Fibroblast of the aortic adventitia (primary cell): ENCODE measurements around the gene ODAD4. TPM values are rescaled to one million over a fixed set of nuclear protein-coding genes. Genes with fewer than 3 reads are reported as not detected.

ENCODE experiments used
- DNase-seq: peaks from one replicate; pipeline ENCODE4 v3.0.0-alpha.2; 2010; ENCODE audit warnings: low read depth
- H3K4me3 ChIP-seq: 2 replicates; pipeline ENCODE4 v1.5.1; 2011; ENCODE audit warnings: low read depth, mild to moderate bottlenecking, control low read depth, low read length, moderate library complexity
- total RNA-seq: library from RNA; depleted of rRNA; stranded (reverse); fragments of >200 nt; gene quantifications from 2 replicates; pipeline ENCODE4 v1.2.3, GENCODE V29; 2012; ENCODE audit warnings: low replicate concordance
- TF ChIP-seq, protein P1 (sequence below): IDR thresholded peaks from 2 replicates; pipeline ENCODE4 v1.5.1; 2011; ENCODE audit warnings: mild to moderate bottlenecking, low read length, control low read depth, inconsistent platforms; ENCODE audit not compliant: insufficient read depth

Gene ODAD4
- total RNA-seq, 1 donor = 1.2 TPM

- H3K4me3 ChIP-seq = no peak overlapping the region
- DNase-seq = no peak
- TF ChIP-seq, protein P1, sequence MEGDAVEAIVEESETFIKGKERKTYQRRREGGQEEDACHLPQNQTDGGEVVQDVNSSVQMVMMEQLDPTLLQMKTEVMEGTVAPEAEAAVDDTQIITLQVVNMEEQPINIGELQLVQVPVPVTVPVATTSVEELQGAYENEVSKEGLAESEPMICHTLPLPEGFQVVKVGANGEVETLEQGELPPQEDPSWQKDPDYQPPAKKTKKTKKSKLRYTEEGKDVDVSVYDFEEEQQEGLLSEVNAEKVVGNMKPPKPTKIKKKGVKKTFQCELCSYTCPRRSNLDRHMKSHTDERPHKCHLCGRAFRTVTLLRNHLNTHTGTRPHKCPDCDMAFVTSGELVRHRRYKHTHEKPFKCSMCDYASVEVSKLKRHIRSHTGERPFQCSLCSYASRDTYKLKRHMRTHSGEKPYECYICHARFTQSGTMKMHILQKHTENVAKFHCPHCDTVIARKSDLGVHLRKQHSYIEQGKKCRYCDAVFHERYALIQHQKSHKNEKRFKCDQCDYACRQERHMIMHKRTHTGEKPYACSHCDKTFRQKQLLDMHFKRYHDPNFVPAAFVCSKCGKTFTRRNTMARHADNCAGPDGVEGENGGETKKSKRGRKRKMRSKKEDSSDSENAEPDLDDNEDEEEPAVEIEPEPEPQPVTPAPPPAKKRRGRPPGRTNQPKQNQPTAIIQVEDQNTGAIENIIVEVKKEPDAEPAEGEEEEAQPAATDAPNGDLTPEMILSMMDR = no peak
Observed at GRCh38 chr17:41989702-41990419, 59.4 kb downstream of the ODAD4 start.

GRCh38 chr17:41992576-41992975 is 62.2 kb downstream of the ODAD4 start:
- DNase-seq = no peak
- TF ChIP-seq, protein P1 = no peak
- no peak overlapping the region for H3K4me3 ChIP-seq

GRCh38 chr17:41996855-41997164 is 66.4 kb downstream of the ODAD4 start:
- no peak for DNase-seq
- TF ChIP-seq, protein P1 = no peak
- H3K4me3 ChIP-seq = no peak overlapping the region

DNA sequence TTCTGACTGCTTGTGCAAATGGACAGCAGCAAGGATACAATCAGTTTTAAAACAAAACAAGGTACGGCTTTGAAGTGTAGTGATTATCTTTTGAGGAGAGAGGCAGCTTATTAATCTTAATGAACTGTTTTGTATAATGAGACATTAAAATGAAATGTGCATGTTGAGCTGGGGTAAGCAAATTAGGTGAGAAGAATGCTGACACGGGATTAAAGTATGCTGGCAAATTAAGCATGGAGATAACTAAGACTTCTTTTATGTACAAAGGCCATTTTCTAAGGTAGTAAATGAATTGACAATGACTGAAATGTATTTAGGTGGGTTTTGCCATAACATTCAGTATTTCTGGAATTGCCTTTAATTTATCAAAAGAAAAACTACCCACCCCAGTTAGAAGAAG is 68.1 kb downstream of the ODAD4 start:
- no peak for DNase-seq
- H3K4me3 ChIP-seq = no peak overlapping the region
- TF ChIP-seq, protein P1 = no peak

GRCh38 chr17:42000413-42001133 is 70.2 kb downstream of the ODAD4 start:
- TF ChIP-seq, protein P1 = no peak
- DNase-seq = no peak
- no peak overlapping the region for H3K4me3 ChIP-seq

DNA sequence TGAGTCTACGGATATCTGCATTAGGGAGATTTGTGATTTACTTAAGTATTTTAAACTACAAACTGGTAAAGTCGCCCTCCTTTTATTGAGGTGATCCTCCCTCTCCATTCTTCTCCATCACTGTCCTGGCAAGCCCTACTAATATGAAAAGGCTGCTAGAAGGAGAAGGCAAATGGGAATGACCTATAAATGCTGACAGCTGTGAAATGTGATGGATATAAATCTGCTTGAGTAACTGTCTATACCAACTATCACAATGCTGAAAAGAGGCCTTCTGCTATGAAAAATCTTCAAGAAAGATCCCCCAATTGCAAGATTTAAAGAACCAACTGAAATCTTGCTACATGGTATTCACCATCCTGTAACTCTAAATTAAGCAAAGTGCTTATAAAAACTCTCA is 71.3 kb downstream of the ODAD4 start:
- no peak overlapping the region for H3K4me3 ChIP-seq
- TF ChIP-seq, protein P1 = no peak
- no peak for DNase-seq
